GM23338 (cell line): ENCODE results near the gene NEK10. TPM values are rescaled to one million over a fixed set of nuclear protein-coding genes. Genes with fewer than 3 reads are reported as not detected.
A peak's percentile ranks its signal among the peaks of the same experiment; 100 is the strongest.

Experiments used
- ATAC-seq: fragments of 200-7000 bp; cut with Tn5 transposase; 3 replicates; pipeline ENCODE4 v1.9.1; 2020
- DNase-seq: peaks from one replicate; pipeline ENCODE4 v3.0.0-alpha.2; 2015; ENCODE audit warnings: low spot score
- H2AFZ ChIP-seq: fragments of 200-600 bp; sonication (generic); 2 replicates; pipeline ENCODE4 v1.8.0; 2016; ENCODE audit warnings: antibody characterized with exemption, mild to moderate bottlenecking, moderate library complexity
- H3F3A ChIP-seq: fragments of 200-600 bp; sonication (generic); replicated peaks from 2 replicates; pipeline ENCODE4 v1.8.0; 2017; ENCODE audit warnings: antibody characterized with exemption, mixed run types, low read depth
- H3K27ac ChIP-seq: fragments of 200-600 bp; sonication (generic); 2 replicates; pipeline ENCODE4 v1.6.1; 2016; ENCODE audit warnings: low read depth
- H3K27me3 ChIP-seq: fragments of 200-600 bp; sonication (generic); 2 replicates; pipeline ENCODE4 v1.8.0; 2016; ENCODE audit warnings: mild to moderate bottlenecking, mixed run types, moderate library complexity; ENCODE audit not compliant: insufficient read depth
- H3K36me3 ChIP-seq: fragments of 200-600 bp; sonication (generic); 2 replicates; pipeline ENCODE4 v1.8.0; 2016; ENCODE audit warnings: mild to moderate bottlenecking; ENCODE audit not compliant: insufficient read depth
- H3K4me1 ChIP-seq: fragments of 200-600 bp; sonication (generic); 2 replicates; pipeline ENCODE4 v1.8.0; 2016; ENCODE audit warnings: mild to moderate bottlenecking, moderate library complexity; ENCODE audit not compliant: insufficient read depth
- H3K4me2 ChIP-seq: fragments of 200-600 bp; sonication (generic); 2 replicates; pipeline ENCODE4 v1.7.1; 2017; ENCODE audit warnings: mixed run types
- H3K4me3 ChIP-seq: fragments of 200-600 bp; sonication (generic); 2 replicates; pipeline ENCODE4 v1.6.1; 2016; ENCODE audit warnings: mixed run types
- H3K79me2 ChIP-seq: fragments of 200-600 bp; sonication (generic); replicated peaks from 2 replicates; pipeline ENCODE4 v1.8.0; 2017; ENCODE audit warnings: mild to moderate bottlenecking; ENCODE audit not compliant: insufficient read depth
- H3K9me2 ChIP-seq: fragments of 200-600 bp; sonication (generic); 2 replicates; pipeline ENCODE4 v1.8.0; 2017; ENCODE audit not compliant: insufficient read depth
- H4K20me1 ChIP-seq: fragments of 200-600 bp; sonication (generic); replicated peaks from 2 replicates; pipeline ENCODE4 v1.8.0; 2017; ENCODE audit warnings: mild to moderate bottlenecking; ENCODE audit not compliant: insufficient read depth
- H3K27ac Mint-ChIP-seq: 2 replicates; pipeline ENCODE4 v1.8.0; 2020; ENCODE audit warnings: inconsistent platforms, mild to moderate bottlenecking, moderate library complexity, mixed read lengths
- H3K27me3 Mint-ChIP-seq: 3 replicates; pipeline ENCODE4 v1.8.0; 2022; ENCODE audit warnings: low read depth, mild to moderate bottlenecking, moderate library complexity, mixed read lengths, inconsistent platforms; ENCODE audit not compliant: insufficient read depth, poor library complexity
- H3K36me3 Mint-ChIP-seq: 3 replicates; pipeline ENCODE4 v1.8.0; 2021; ENCODE audit warnings: low read depth, mild to moderate bottlenecking, inconsistent platforms, moderate library complexity, mixed read lengths
- H3K4me1 Mint-ChIP-seq: 3 replicates; pipeline ENCODE4 v1.8.0; 2020; ENCODE audit warnings: mild to moderate bottlenecking, inconsistent platforms, mixed read lengths
- H3K4me3 Mint-ChIP-seq: 3 replicates; pipeline ENCODE4 v1.8.0; 2021; ENCODE audit warnings: moderate library complexity, mild to moderate bottlenecking, inconsistent platforms, mixed read lengths
- H3K9me3 Mint-ChIP-seq: 3 replicates; pipeline ENCODE4 v1.8.0; 2020; ENCODE audit warnings: moderate library complexity, mild to moderate bottlenecking, inconsistent platforms, mixed read lengths
- CREB1 ChIP-seq: fragments of 250-450 bp; sonication (Bioruptor Pico); IDR thresholded peaks from 2 replicates; pipeline ENCODE4 v1.5.0; 2020; ENCODE audit warnings: low read depth, mild to moderate bottlenecking, moderate library complexity
- CTCF ChIP-seq, 2 experiments: fragments of 200-600 bp in 1 of 2; sonication (generic) in 1 of 2; conservative IDR thresholded peaks; 2 replicates each; pipeline versions ENCODE4 v1.5.1 to v1.6.1; 2016 to 2017; ENCODE audit warnings: antibody characterized with exemption in 2 of 2, low read depth in 2 of 2, mild to moderate bottlenecking in 2 of 2, moderate library complexity in 1 of 2
- ETS1 ChIP-seq: IDR thresholded peaks from 2 replicates; pipeline ENCODE4 v1.6.1; 2016; ENCODE audit warnings: antibody characterized with exemption
- EZH2 ChIP-seq: fragments of 200-600 bp; sonication (generic); IDR thresholded peaks from one replicate; pipeline ENCODE4 v1.8.0; 2017; ENCODE audit warnings: antibody characterized with exemption, mild to moderate bottlenecking, low read depth; ENCODE audit not compliant: unreplicated experiment
- JUNB ChIP-seq: IDR thresholded peaks from one replicate; pipeline ENCODE4 v1.6.1; 2016; ENCODE audit warnings: antibody characterized with exemption; ENCODE audit not compliant: unreplicated experiment
- NANOG ChIP-seq: IDR thresholded peaks from 2 replicates; pipeline ENCODE4 v1.6.1; 2016; ENCODE audit warnings: antibody characterized with exemption, borderline replicate concordance
- POLR2AphosphoS5 ChIP-seq: IDR thresholded peaks from 2 replicates; pipeline ENCODE4 v1.6.1; 2016; ENCODE audit warnings: antibody characterized with exemption, low read depth
- ZNF114 ChIP-seq: fragments of 250-450 bp; sonication (Bioruptor Pico); IDR thresholded peaks from 2 replicates; pipeline ENCODE4 v1.5.0; 2020; ENCODE audit warnings: mild to moderate bottlenecking, moderate library complexity
- ZNF331 ChIP-seq: fragments of 250-450 bp; sonication (Bioruptor Pico); IDR thresholded peaks from 2 replicates; pipeline ENCODE4 v1.5.0; 2020; ENCODE audit warnings: low read depth, mild to moderate bottlenecking, moderate library complexity
- ZNF462 ChIP-seq: fragments of 250-450 bp; sonication (Bioruptor Pico); IDR thresholded peaks from 2 replicates; pipeline ENCODE4 v1.5.0; 2020; ENCODE audit warnings: mild to moderate bottlenecking, moderate library complexity
- polyA plus RNA-seq: library from polyadenylated mRNA; unstranded; fragments of >200 nt; fragmentation: Nextera tagmentation; extraction: Ambion mirVana; gene quantifications from 2 replicates; pipeline ENCODE4 v1.2.1, GENCODE V29; 2016
- total RNA-seq: library from RNA; depleted of rRNA; stranded (reverse); fragments of >200 nt; shearing (Covaris generic); gene quantifications from 2 replicates; pipeline ENCODE4 v1.2.3, GENCODE V29; 2014

The NEK10 gene
- total and polyA plus RNA-seq, 2 experiments from 2014 or later = 0.55 to 2.0 TPM

- H3K27me3 Mint-ChIP-seq = peaks cover 4% of the 10 kb centered on the region
- H3K4me1 Mint-ChIP-seq = peaks cover 43% of the 10 kb centered on the region
- peaks cover 36% of the 10 kb centered on the region for H3K4me1 ChIP-seq
- H2AFZ ChIP-seq = peak overlapping the region; percentile 89
- no peaks in the 10 kb centered on the region for H3K9me3 Mint-ChIP-seq
- H4K20me1 ChIP-seq = no peaks in the 10 kb centered on the region
- peak overlapping the region; percentile 86 for H3K27ac ChIP-seq
- no peaks in the 10 kb centered on the region for H3K36me3 ChIP-seq
- TF ChIP-seq ETS1 = no peak
- no peak for TF ChIP-seq JUNB
- TF ChIP-seq CTCF (conservative IDR thresholded peaks at IDR 0.05; ENCODE audit: low read depth in 2 of 2) = no peak
- TF ChIP-seq POLR2AphosphoS5 = no peak
- no peak for TF ChIP-seq ZNF114
- TF ChIP-seq ZNF462 (CRISPR knock-in tag) = no peak
- TF ChIP-seq EZH2 = no peak
- no peak for TF ChIP-seq CREB1 (CRISPR knock-in tag)
- no peak for TF ChIP-seq NANOG
- TF ChIP-seq ZNF331 = no peak
- H3K27ac Mint-ChIP-seq = no peak overlapping the region
- no peaks in the 10 kb centered on the region for H3K27me3 ChIP-seq
- no peak overlapping the region for H3K4me3 ChIP-seq
- H3K36me3 Mint-ChIP-seq = no peaks in the 10 kb centered on the region
- DNase-seq (no peak), ATAC-seq (no peak)
- H3F3A ChIP-seq = no peaks in the 10 kb centered on the region; the same call in 1 of the 2 replicates
- H3K4me3 Mint-ChIP-seq = no peak overlapping the region
- H3K79me2 ChIP-seq = no peaks in the 10 kb centered on the region
- peaks cover 25% of the 10 kb centered on the region for H3K9me2 ChIP-seq
- H3K4me2 ChIP-seq = no peak overlapping the region; the same call in 1 of the 2 replicates
Observed at GRCh38 chr3:27076815-27077630, 292.2 kb downstream of the NEK10 start.
